Activated CD8-positive, alpha-beta memory T cell treated with anti-CD3 and anti-CD28 coated beads for 24 hours (primary cell): ENCODE measurements around the gene NHSL2.

Experiments used
- DNase-seq: peaks from one replicate; pipeline ENCODE4 v3.0.0-alpha.2; 2020

NHSL2 gene

DNA sequence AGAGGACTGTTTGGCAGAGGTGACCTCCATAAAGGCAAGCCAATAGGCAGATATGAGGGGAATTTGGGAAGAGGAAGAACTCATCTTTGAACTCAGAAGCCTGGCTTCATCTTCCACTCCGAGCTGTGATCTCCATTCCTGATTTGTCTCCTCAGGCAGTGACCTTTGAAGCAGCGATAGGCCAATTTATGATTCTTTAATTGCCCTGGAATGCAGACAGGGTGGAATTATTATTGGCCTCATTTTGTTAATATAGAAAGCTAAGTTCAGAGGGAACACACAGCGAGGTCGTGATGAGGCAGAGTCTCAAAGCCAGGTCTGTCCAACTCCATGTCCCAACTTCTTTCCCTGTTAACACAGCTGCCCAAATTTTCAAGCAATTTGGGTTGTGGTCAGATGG is 204.2 kb downstream of the NHSL2 start:
- no peak for DNase-seq

DNA sequence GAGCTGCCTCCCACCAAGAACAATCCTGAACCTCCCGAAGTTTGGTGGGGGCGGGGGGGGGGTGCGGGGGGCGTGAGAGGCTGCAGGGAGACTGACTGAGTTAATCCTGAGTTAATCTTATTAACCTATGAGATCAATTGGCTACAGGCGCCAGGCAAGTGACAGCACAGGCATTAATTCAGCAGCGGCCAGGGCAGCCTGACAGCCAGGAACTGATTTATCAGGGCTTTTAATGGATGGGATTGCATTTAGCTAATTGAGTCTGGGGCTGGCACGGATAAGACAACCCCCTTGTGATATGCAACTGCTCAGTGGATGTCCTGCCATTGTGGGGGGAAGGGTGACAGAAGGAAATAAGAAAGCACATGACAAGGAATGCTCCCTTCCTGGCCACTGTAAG is 204.7 kb downstream of the NHSL2 start:
- no peak for DNase-seq

DNA sequence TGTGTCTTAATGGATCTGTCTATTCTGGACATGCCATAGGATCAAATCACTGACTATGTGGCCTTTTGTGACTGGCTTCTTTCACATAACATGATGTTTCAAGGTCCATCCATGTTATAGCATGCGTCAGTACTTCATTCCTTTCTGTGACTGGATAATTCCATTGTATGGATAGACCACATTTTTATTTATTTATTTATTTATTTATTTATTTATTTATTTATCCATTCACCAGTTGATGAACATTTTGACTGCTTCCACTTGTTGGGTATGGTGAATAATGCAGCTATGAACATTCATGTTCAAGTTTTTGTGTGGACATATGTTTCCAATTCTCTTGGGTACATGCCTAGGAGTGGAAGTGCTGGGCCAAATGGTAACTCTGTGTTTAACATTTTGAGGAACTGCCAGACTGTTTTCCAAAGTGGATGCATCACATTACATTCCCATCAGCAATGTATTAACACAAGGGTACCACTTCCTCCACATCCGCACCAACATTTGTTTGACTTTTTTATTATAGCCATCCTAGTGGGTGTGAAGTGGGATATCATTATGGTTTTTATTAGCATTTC is 207.1 kb downstream of the NHSL2 start:
- DNase-seq = no peak

DNA sequence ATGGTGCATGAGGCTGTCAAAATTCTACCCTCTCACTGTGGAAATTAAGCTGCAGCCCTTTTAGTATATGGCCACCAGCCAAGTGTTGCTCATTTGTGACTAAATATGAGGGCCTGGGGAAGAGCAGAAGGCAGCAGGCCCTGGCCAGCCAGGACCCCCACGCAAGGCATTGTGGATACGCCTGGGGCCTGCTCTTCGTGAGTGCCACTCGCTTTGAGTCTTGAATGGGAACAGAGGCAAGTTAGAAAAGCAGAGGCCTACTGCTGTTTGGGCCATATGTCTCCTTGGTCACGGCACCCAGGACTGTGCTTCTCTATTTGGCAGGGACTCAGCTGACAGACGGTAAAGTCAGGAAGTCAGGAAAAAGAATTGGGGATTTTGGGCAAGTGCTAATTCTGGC is 210.2 kb downstream of the NHSL2 start:
- DNase-seq = no peak

GRCh38 chrX:72121383-72121782 is 210.7 kb downstream of the NHSL2 start:
- DNase-seq = no peak

GRCh38 chrX:72122621-72123337 is 212.1 kb downstream of the NHSL2 start:
- DNase-seq = no peak

DNA sequence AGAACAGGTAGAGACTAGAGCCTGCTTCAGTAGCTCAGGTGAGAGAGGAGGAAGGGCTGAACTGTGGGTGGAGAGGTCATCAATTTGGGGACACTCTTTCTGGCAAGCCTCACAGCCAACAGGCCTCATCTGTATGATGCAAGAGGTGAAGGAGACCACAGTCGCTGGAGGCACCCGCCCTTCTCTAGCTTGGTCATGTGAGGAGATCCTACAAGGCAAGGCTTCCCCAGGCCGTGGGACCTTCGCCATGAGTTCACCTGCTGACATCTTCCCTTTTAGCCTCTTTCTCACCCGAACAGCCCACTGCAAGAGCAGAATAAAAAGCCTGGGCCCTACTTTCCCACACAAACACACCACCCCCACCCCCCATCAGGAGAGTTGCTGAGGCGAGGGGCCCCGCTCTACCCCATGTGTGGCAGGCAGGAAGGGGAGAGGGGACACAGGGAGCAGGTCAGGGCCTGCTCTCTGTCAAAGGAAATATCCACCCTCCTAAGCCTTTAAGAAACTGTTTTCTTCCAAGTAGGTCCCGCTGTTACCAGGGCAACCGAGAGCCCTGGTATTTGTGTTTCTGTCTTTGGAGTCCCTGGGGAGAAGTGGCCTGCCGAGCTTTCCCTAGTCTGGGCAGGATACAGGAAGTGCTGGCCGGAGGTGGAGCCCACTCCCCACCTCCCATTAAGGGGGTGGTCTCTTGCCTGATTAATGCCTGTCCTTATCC is 213.0 kb downstream of the NHSL2 start:
- peak; percentile 53 for DNase-seq

DNA sequence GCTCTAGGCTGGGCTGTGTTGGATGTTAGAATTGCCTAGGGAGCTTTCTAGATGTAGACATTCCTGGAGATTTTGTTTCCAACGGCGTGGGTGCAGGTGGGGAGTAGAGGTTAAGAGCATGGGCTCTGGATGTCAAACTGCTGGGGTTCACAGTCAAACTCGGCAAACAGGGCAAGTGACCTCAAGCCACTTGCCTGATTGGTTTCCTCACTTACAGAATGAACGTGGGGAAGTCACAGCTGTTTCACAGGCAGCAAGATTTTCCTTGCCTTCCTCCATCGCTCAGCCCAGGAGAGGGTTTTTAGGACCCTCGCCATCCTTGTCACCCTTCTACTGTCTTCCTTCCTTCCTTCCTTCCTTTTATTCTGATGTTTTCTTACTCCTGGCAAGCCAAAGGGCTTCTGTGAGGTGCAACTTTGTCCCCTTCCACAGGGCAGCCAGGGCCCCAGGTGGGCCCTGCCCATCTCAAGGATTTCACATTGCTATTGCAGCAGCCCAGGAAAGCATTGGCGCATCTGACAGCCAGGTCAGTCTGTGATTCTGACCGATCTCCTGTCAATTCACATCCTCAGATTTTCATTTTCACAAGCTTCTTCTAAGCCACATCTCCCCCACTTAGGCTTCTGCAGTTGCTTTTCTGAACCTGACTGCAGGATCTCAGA is 214.0 kb downstream of the NHSL2 start:
- peak; percentile 48 for DNase-seq

GRCh38 chrX:72125331-72126047 is 214.8 kb downstream of the NHSL2 start:
- DNase-seq = peak; percentile 54

- peak; percentile 56 for DNase-seq
These were observed 215.4 kb downstream of the NHSL2 start for GRCh38 chrX:72126048-72126415.

GRCh38 chrX:72126539-72127140 is 216.0 kb downstream of the NHSL2 start:
- DNase-seq = peak; percentile 96

- DNase-seq = peak; percentile 52
These were observed 216.7 kb downstream of the NHSL2 start for GRCh38 chrX:72127332-72127731.

DNA sequence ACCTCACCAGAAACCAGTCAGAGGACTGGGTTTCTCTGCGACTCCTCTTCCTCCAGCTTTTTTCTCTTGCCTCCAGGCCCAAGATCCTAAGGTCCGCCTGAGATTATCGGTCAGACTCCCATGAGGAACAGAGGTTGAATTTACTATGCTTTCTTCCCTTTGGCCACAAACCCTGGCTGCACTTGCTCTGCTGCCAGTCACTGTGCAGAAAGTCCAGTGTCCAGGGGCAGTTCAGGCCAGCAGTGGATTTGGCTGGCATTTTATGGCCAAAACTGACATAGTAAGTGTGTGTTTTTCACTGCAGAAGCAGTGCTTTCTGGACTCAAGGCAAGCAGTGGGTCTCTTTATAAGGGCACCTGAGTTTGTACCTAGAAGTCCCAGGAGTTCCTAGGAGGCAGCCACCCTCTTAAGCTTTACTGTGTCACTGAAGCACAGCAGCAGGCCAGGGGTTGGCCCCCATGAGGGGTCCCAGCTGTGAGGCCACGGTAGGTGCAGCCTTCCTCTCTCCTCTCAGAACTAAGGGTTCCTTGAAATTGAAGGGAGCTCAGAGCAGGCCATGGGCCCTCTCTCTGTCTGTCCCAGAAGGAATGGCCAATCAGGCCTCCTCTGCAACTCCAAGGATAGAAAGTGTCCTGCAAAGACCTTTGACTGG is 217.7 kb downstream of the NHSL2 start:
- peak; percentile 47 for DNase-seq

GRCh38 chrX:72128881-72129280 is 218.2 kb downstream of the NHSL2 start:
- DNase-seq = peak; percentile 64

GRCh38 chrX:72129661-72130060 is 219.0 kb downstream of the NHSL2 start:
- DNase-seq = no peak

DNA sequence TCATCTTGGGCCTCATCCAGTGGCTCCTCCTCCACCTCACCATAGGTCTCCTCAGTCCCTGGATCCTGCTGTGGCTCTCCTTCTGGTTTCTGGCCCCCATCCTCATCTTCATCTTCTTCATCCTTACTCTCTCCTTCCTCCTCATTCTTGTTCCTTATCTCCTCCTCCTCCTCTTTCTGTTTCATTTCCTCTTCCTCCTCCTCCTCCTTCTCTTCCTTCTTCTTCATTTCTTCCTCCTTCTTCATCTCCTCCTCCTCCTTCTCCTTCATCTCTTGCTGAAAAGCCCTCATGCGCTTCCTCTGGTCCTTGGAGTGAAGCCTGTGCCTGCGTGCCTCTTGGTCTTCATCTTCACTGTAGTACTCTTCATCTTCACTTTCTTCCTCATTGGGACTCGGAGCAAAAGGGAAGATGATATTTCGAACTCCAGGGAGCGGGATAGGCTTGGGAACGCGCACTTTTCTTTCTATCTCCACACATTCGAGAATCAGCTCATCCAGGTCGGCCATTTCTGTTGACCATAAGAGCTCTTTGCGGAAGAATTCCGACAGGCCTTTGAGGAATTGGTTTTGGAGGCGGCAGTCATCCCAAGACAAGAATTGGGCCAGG is 219.6 kb downstream of the NHSL2 start:
- DNase-seq = no peak

- peak; percentile 52 for DNase-seq
These were observed 220.2 kb downstream of the NHSL2 start for GRCh38 chrX:72130762-72131250.

GRCh38 chrX:72131317-72132294 is 221.0 kb downstream of the NHSL2 start, which contains the start of gene RTL5:
TSS of gene RTL5 (minus strand) at chrX:72131915.
- DNase-seq = peak; percentile 76

GRCh38 chrX:72132456-72132855 is 221.8 kb downstream of the NHSL2 start:
- peak; percentile 53 for DNase-seq
